Measurements from ENCODE around the gene FDX1.
A peak's percentile ranks its signal among the peaks of the same experiment; 100 is the strongest.

Gene FDX1

GRCh38 chr11:110470716-110471115 lies 41.0 kb downstream of the FDX1 start:
- no peak for DNase-seq

DNA sequence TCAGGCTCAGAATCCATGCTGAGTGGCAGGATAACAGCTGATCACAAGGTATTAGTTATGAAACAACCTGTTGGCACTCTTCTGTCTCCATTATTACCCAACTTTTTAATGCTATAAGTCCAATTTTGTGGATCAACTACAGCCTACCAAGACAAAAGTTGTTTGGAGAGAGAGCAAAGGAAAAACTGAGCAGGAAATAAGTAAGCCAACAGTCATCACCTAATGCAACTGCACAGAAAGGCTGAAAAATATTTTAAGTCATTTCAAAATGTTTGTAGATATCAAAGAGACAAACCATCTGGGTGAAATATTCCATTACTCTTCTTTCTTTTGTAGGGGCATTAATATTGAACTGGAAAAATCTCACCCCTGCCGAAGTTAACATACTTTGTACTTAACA lies 41.6 kb downstream of the FDX1 start:
- no peak for DNase-seq

DNA sequence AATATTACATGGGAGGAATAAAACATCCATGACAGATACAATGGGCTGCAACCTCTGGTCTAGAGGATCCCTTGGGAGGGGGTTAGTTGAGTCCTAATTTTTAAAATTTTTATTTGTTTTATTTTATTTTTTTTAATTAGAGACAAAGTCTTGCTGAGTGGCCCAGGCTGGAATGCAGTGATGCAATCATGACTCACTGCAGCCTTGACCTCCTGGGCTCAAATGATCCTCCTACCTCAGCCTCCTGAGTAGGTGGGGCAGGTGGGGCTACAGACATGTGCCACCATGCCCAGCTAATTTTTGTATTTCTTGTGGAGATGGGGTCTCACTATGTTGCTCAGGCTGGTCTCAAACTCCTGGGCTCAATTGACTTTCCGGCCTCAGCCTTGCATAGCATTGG lies 43.1 kb downstream of the FDX1 start:
- no peak for DNase-seq

- DNase-seq: no peak
These were observed 44.0 kb downstream of the FDX1 start for GRCh38 chr11:110473706-110474105.

- DNase-seq: no peak
These were observed 44.8 kb downstream of the FDX1 start for GRCh38 chr11:110474578-110474977.

DNA sequence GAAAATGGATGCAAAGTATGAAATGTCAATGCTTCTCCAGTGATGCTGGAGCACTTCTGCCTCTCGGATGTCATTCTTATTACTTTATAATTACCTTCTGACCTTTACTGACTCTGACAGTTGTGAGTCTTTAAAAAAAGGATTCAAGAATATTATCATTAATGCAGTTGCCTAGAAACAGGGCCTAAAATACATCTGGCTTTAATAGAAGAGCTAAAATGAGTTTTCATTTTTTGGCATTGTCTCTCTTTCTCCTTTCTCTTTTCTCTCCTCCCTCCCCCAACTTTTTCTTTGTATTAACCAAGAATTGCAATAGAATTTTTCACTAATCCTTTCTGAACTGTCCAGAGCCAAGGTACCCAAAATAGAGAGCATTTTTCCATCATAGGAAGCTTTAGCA lies 45.9 kb downstream of the FDX1 start:
- DNase-seq: no peak

- DNase-seq: no peak
These were observed 48.7 kb downstream of the FDX1 start for GRCh38 chr11:110478410-110478809.

- DNase-seq: peak; percentile 70
These were observed 49.7 kb downstream of the FDX1 start for GRCh38 chr11:110479108-110480101.

DNA sequence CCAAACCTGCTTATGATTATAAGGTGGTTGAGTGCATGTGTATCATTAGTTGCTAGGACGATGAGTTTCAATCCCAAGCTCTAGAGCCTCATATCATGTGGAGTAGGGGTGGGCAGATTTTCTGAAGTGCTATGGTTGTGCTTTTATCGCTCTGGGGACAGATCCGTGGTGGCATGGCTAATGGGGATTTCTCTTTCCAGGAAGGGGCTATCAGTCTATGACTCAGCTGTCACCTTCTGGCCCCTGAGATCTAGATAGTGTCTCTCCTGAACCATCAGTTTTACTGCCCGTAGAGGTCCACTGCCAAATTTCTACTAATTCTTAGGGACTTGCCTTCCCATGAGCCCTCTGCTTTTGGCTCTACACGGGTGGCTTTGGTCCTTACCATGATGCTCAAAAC lies 51.8 kb downstream of the FDX1 start:
- DNase-seq: no peak

GRCh38 chr11:110486156-110486555 lies 56.4 kb downstream of the FDX1 start:
- DNase-seq: no peak

DNA sequence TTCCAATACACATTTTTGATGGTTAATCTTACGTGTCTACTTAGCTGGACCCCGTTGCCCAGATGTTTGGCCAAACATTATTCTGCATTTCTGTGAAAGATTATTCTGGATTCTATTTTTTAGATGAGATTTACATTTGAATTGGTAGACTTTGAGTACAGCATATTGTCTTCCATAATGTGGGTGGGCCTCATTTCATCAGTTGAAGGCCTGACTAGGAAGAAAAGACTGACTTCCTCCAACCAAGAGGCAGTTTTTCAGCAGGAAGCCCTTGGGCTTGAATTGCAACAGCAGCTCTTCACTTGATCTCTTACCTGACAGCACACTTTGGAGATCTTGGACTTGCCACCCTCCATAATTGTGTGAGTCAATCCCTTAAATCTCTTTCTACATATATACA lies 58.7 kb downstream of the FDX1 start:
- no peak for DNase-seq

- DNase-seq: no peak
These were observed 61.1 kb downstream of the FDX1 start for GRCh38 chr11:110490886-110491285.

GRCh38 chr11:110491577-110492320 lies 62.0 kb downstream of the FDX1 start:
- no peak for DNase-seq

- DNase-seq: no peak
These were observed 62.6 kb downstream of the FDX1 start for GRCh38 chr11:110492321-110492685.

- no peak for DNase-seq
These were observed 63.6 kb downstream of the FDX1 start for GRCh38 chr11:110493346-110493745.

- DNase-seq: no peak
These were observed 67.7 kb downstream of the FDX1 start for GRCh38 chr11:110497231-110497978.

GRCh38 chr11:110501428-110501827 lies 71.7 kb downstream of the FDX1 start:
- DNase-seq: no peak

DNA sequence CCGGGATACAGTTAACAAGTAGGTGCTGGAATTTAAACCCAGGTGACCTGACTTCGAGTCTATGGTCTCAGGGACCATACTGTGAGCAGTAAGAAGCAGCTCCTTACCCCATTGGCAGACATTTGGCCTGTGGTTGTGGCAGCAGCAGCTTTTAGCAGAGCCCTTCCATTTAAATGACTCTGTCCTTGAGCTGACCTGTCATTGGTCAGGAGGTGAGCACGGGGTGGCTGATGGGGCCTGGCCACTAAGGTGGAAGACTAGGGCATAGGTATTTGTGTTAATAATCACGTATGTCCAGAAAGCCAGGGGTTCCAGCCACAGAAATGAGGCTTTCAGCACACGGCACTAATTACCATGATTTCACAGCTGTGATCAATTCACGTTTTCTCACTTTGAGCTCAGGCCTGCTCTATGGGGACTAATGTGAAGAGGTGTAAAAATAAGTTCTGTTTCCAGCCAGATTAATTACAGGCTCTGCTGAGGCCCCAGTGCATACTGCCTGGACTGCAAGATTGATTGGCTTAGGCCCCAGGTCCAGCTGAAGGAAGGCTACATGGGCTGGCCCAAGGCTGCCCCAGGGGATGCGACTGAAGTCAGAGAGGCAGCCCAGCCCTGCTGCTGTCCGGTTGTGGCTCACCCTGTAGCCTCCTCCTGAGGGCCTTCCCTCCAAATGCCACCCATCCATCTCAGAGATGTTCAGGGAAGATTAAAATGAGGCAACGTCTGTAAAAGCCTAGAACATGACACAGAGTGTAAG lies 76.0 kb downstream of the FDX1 start:
- no peak for DNase-seq

GRCh38 chr11:110507328-110507727 lies 77.6 kb downstream of the FDX1 start:
- no peak for DNase-seq

- no peak for DNase-seq
These were observed 79.0 kb downstream of the FDX1 start for GRCh38 chr11:110508786-110509185.

GRCh38 chr11:110509472-110509871 lies 79.7 kb downstream of the FDX1 start:
- peak; percentile 72 for DNase-seq

GRCh38 chr11:110512026-110512425 lies 82.3 kb downstream of the FDX1 start:
- DNase-seq: no peak
